NCI-H1105 treated with DMSO at 0.1 percent for 48 hours (cell line): ENCODE data around the gene PKNOX2.

ENCODE experiments used
- DNase-seq: peaks from one replicate; lab custom pipeline; 2025; lab: John Stamatoyannopoulos, UW

PKNOX2 gene

GRCh38 chr11:125341676-125342075, 177.1 kb downstream of the PKNOX2 start:
- no peak for DNase-seq

DNA sequence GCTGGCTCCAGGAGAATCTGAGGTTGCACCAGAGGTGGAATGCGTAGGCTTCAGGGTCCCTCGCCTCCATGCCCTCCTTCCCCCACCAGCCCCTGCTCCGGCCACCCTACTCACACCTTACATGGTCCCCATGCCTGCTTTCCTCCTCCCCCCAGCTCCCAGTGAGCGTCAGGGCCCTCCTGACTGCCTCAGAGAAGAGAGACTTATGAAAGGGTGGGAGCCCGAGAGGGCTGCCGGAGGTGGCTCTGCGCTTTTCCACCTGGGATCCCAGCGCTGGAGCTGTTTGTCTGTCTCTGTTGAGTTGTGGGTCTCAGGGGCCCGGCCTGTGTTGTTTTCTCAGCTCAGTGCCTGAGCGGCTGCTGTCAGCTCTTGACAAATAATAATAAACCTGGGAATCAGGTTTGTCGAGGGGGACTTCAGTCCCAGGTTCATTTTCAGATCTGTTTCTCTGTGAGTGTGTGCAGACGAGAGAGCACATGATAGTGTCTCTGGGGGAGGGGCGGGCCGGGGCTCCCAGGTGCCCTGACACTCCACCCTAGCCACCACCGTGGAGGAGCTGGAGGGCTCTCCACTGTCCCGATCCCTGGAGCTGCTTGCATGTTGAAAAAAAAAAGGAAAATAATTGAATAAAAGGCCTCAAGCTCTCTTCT, 177.9 kb downstream of the PKNOX2 start:
- DNase-seq = no peak

GRCh38 chr11:125343086-125343717, 178.7 kb downstream of the PKNOX2 start:
- no peak for DNase-seq

DNA sequence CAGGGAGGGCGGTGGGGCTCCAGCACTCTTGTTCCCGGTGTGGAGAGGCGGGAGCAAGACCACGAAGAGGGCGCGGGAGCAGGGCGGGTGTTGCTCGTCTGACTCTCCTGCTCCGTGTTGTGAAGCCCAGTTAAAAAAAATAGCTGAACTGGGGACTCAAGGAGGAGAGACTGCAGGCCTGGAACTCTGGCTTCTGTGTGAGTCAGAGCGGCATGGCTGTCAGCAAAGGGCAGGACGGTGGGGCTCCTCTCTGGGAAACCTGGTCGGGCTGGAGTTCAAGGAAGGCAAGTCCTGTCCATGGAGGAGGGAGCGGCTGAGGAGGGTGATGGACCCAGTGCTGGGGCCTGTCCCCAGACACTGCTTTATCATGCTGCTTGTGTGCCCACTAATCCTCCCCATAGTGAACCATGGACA, 179.2 kb downstream of the PKNOX2 start:
- DNase-seq = no peak

DNA sequence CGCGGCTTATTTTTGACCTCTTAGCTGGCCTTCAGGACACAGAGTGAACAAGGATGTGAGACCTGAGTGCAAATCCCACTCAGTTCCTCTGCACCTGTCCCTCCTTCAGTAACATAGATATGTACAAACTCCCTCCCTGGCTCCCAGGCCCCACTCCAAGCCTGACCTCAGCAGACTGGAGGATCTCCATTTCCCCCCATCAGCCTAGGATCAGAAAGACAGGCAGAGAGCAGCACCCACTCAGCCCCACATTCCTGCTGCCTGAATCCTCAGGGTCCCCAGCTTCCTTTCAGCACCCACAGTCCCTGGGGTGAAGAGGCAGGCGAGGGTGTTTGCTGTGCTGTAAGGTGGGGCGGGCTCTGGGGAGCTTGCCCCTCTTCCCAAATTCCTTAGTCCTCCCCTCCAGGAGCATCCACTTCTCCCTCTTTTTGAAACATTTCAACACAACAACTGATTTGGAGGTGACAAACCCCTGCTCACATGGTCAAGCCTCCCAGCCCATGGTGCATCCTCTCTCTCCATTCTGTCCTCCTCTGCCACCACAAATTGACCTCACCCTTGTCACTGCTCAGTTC, 180.4 kb downstream of the PKNOX2 start:
- DNase-seq = no peak

DNA sequence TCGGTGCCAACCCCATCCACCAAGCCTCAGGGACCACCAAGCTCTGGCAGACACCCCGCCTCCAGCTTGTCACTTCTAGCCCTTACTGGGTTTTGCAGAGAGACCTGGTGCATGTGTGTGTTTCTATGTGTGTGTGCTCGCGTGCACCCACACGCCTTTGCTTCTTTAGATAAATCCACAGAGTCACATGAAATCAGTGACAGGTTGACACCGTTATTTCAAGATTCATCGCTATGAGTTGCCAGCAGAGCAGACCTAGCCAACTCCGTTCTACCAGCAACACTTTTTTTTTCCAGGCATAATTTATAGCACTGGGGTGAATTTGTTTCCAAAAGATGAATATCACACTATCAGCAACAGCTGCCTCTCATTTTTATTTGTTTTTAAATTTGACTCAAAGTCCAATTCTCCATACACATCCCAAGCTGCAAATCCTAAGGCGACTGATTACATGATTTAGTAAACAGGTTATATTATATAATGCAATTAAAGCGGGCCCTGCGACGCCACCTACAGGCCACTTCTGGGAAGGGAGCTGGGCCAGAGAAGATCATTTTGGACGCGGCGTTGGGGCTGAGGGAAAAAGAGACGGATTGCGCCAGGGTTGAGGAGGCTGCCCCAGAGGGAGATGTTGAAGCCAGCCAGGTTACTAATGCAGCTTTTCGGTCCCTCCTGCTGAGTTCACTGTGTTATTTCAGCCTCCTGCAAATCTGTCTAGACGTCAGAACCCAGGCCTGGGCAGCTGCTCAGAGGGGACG, 181.0 kb downstream of the PKNOX2 start:
- peak; percentile 56 for DNase-seq

GRCh38 chr11:125346179-125346530, 181.6 kb downstream of the PKNOX2 start:
- DNase-seq = no peak

GRCh38 chr11:125346565-125347260, 182.2 kb downstream of the PKNOX2 start:
- DNase-seq = no peak

- no peak for DNase-seq
These were observed 182.7 kb downstream of the PKNOX2 start for GRCh38 chr11:125347261-125347585.

DNA sequence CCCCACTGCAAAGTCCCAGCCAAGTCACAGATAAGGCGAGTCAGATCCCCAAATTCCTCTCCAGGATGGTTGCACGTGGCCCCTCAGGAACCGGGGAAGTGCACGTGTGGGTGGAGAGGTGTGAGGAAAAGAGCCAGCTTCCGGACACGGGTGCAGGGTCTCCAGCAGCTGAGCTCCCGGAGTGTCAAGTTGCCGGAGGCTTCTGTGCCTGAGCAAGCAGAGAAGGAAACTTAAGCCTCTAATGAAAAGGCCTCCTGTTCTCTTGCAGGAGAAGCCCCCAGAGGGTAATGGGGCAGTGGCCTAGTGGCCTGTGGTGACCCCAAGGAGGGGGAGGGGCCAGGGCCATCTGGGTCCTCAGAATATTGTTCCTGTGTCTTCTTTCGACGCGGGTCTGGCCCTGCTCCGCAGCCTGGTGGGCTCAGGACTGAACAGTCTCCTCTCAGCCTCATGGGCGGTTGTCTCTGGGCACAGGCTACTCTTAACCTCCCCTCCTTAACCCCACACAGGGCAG, 183.6 kb downstream of the PKNOX2 start:
- DNase-seq = no peak

- peak; percentile 59 for DNase-seq
These were observed 184.2 kb downstream of the PKNOX2 start for GRCh38 chr11:125348674-125349309.

DNA sequence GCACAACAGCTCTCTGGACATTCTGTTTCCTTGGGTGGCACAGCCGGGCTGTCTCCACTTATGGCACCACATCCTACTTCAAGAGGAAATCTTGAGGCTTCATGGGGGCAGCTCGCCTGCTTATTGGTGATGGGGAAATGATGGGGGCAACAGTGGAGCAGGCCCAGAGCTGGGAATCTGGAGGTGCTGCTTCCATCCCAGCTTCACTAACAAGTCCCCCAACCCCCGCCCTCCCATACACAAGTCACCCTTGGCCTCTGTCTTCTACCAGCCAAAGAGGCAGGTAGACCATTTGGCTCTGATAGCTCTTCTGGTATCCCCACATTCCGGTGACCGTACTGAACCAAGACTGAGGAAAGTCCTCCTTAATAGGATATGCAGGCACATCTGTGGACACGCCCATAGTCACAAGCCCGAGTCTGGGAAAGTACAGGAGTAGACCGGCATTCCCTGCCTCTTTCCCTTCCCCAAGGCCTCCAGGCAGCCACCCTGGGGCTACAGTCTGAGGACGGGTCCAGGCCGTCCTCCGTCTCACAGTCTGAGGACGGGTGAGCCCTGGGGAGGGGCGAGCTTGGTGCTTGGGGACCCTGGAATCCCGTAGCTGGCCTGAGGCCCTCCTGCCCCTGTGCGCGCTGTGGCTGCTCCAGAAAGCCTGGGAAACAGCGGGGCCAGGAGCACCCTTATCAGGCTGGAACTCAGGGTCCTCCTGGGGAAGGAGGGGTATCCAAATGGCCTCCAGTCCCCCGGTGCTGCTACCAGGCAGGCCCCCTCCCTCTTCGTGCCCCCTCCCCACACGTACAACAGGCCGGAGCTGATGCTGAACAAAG, 185.9 kb downstream of the PKNOX2 start:
- DNase-seq = no peak

DNA sequence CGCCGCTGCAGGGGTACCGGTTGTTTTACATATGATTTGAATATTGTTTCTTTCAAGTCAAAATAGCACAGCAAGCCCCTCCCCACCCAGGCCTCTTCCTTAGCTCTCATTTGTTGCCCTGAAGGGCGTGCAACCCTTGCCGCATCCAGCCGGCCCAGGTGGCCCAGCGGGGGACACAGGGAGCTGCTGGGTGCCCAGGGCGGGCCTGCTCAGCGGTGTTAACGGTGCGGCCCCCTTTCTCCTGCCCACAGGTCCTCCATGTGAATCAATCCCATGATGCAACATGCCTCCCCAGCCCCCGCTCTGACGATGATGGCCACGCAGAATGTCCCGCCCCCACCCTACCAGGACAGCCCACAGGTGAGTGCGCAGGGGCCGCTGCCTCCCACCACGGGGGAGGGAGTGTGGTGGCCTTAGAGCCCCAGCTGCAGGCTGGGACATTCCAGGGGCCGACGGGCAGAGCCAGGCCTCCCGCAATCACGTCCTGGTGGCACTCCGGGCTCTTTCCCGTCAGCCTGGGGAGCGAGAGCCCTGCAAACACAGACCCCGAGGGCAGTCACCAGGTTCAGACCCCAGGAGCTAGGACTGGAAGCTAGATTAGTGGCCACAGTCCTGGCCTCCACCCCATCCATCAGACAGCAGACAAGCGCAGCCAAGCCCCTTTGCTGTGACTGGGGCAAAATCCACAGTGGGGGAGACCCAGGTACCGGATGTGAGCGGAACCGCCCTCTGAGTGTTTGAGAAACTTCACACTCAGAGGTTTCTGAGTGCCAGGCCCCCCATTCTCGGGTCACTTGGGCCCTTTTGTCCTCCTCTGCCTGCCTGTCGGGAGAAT, 186.7 kb downstream of the PKNOX2 start:
- no peak for DNase-seq

- DNase-seq = no peak
These were observed 187.3 kb downstream of the PKNOX2 start for GRCh38 chr11:125351868-125352250.

GRCh38 chr11:125356797-125357196, 192.2 kb downstream of the PKNOX2 start:
- DNase-seq = no peak

- no peak for DNase-seq
These were observed 193.0 kb downstream of the PKNOX2 start for GRCh38 chr11:125357551-125357950.

DNA sequence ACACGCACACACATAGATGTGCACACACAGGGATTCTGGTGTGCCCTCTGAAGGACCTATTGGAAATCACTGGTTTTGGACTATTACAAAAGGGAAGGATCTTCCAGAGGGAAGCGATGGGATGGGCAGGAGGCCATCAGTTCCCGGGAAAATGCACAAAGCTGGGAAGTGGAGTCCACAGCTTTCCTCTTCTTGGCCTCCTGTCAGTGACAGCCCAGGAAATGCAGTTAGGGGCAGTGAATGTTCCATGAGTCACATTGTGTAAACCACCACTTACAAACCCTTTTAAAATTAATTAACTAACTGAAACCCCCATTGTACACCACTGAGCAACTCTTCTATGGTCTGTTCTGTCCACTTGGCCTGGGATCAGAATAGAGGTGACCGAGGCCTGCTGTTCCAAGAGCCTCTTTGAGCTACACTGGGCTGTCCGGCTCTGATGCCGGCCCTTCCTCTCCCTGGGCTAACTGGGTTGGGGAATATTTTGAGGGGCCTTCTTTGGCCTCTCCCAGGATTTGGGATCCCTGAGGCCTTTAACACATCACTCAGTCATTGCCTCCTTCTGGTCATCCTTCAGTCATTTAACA, 193.8 kb downstream of the PKNOX2 start:
- no peak for DNase-seq

GRCh38 chr11:125359130-125359529, 194.6 kb downstream of the PKNOX2 start:
- DNase-seq = no peak

DNA sequence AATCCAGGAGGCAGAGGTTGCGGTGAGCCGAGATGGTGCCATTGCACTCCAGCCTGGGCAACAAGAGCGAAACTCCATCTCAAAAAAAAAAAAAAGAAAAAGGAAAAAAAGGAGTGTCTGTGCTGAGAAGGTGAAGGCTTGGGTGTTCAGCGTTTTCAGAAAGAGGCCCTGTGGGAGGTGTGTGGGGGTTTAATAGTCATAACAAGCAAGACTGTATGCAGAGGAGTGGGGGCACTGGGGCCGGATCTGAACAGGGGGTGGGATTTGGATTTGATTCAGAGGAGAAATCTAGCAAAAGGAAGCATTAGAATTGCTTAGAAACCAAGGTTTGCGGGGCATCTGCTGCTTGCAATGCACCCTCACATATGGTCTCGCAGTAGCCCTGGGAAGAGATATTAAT, 195.5 kb downstream of the PKNOX2 start:
- DNase-seq = no peak
